Cardiac fibroblast (primary cell): ENCODE results near the gene IL10RB.
"Not testable (repeated sequence)": the region's sequence is repeated elsewhere in the genome, so short reads cannot be mapped to it uniquely, and the experiment has no call there.

Source experiments
- DNase-seq, 2 donors: peaks; one replicate each; pipeline versions ENCODE4 v3.0.0 to v3.0.0-alpha.2; 2010; ENCODE audit warnings: low read depth in 2 of 2
- H3K4me3 ChIP-seq, 2 donors: replicated peaks in 1 of 2; 1 replicate in 1 of 2; 2 replicates in 1 of 2; pipeline ENCODE4 v1.5.1; 2011; ENCODE audit warnings: low read depth in 2 of 2, low read length in 2 of 2, mild to moderate bottlenecking in 2 of 2, moderate library complexity in 1 of 2
- CTCF ChIP-seq: IDR thresholded peaks from one replicate; pipeline ENCODE4 v1.5.1; 2011; ENCODE audit warnings: low read depth, mild to moderate bottlenecking, low read length, inconsistent platforms

IL10RB gene

GRCh38 chr21:33314111-33314510, 47.9 kb downstream of the IL10RB start:
- TF ChIP-seq CTCF: no peak
- DNase-seq: peak; percentile 22 to 27
- no peak overlapping the region for H3K4me3 ChIP-seq

- DNase-seq: no peak
- H3K4me3 ChIP-seq: no peak overlapping the region
- TF ChIP-seq CTCF: no peak
Observed at GRCh38 chr21:33315946-33316710, 50.0 kb downstream of the IL10RB start.

GRCh38 chr21:33317145-33317544, 51.0 kb downstream of the IL10RB start:
- H3K4me3 ChIP-seq: no peak overlapping the region
- TF ChIP-seq CTCF: no peak
- peak; percentile 5 to 12 for DNase-seq

- TF ChIP-seq CTCF: no peak
- DNase-seq: no peak
- H3K4me3 ChIP-seq: no peak overlapping the region
Observed at GRCh38 chr21:33317786-33318486, 51.8 kb downstream of the IL10RB start.

- DNase-seq, H3K4me3 ChIP-seq: not testable (repeated sequence)
Observed at GRCh38 chr21:33321005-33321404, 54.8 kb downstream of the IL10RB start.

- peak overlapping the region in 1 of 2 donors; percentile 99 for H3K4me3 ChIP-seq
- not testable (repeated sequence) for DNase-seq
Observed at GRCh38 chr21:33323610-33324009, 57.4 kb downstream of the IL10RB start.

- no peak for TF ChIP-seq CTCF
- peak within 1 kb of the TSS; percentile 99 for H3K4me3 ChIP-seq
- peak; percentile 99 for DNase-seq
Observed at GRCh38 chr21:33324291-33325221, 58.4 kb downstream of the IL10RB start, which contains the start of gene IFNAR1. TSS of gene IFNAR1 (plus strand) at chr21:33324970. CDS start at chr21:33325056, 86 bp downstream.
